G401 (cell line): ENCODE measurements around the gene AHRR. TPM values are rescaled to one million over a fixed set of nuclear protein-coding genes. Genes with fewer than 3 reads are reported as not detected.

ENCODE experiments used
- DNase-seq: peaks from one replicate; pipeline ENCODE4 v3.0.0-alpha.2; 2015; ENCODE audit warnings: low spot score
- in situ Hi-C: cut with HindIII; loops from 2 replicates; pipeline ENCODE4 v1.10.0; 2016; ENCODE audit warnings: low sequenced_read_pairs, mixed read lengths
- total RNA-seq: library from RNA; depleted of rRNA; stranded (reverse); fragments of >200 nt; shearing (Covaris generic); gene quantifications from 2 replicates; pipeline ENCODE4 v1.2.3, GENCODE V29; 2014

The AHRR gene
- total RNA-seq, 1 experiment from 2014 or later: 0.24 TPM

- peak; percentile 65 for DNase-seq
- in situ Hi-C loops: no loop called here
These were observed 121.1 kb downstream of the AHRR start, which contains the start of gene EXOC3 for GRCh38 chr5:442335-443238. Gene EXOC3 (plus strand): TSS chr5:443176. CDS start chr5:446206, 3,030 bp downstream.

GRCh38 chr5:443239-444151, 122.0 kb downstream of the AHRR start:
- in situ Hi-C loops: no loop called here
- peak; percentile 22 for DNase-seq

GRCh38 chr5:444226-444625, 122.7 kb downstream of the AHRR start:
- in situ Hi-C loops: no loop called here
- DNase-seq: no peak

DNA sequence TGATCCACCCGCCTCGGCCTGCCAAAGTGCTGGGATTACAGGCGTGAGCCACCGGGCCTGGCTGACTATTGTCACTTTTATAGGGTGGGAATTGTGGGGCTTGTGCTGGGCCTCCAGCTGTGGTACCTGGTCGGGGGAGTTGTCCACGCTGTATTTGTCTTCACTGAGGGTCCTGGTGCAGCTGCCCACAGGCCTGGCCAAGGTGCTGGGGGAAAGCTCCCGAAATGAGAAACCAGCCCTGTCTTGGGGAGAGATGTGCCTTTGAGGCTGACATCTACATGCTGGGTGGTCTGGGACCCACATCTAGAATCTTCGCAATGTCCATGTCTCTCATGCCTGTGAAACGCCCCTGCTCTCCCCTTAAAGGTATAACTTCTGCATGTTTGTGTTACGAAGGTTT, 124.1 kb downstream of the AHRR start:
- no peak for DNase-seq
- in situ Hi-C loops: no loop called here

GRCh38 chr5:446066-446882, 124.8 kb downstream of the AHRR start:
- no peak for DNase-seq
- in situ Hi-C loops: no loop called here

- in situ Hi-C loops: no loop called here
- peak; percentile 52 for DNase-seq
These were observed 125.4 kb downstream of the AHRR start for GRCh38 chr5:446883-447263.

- no peak for DNase-seq
- in situ Hi-C loops: no loop called here
These were observed 126.0 kb downstream of the AHRR start for GRCh38 chr5:447501-447900.

GRCh38 chr5:448061-448765, 126.7 kb downstream of the AHRR start:
- peak; percentile 6 for DNase-seq
- in situ Hi-C loops: no loop called here

- DNase-seq: peak; percentile 8
- in situ Hi-C loops: no loop called here
These were observed 127.2 kb downstream of the AHRR start for GRCh38 chr5:448766-449090.

DNA sequence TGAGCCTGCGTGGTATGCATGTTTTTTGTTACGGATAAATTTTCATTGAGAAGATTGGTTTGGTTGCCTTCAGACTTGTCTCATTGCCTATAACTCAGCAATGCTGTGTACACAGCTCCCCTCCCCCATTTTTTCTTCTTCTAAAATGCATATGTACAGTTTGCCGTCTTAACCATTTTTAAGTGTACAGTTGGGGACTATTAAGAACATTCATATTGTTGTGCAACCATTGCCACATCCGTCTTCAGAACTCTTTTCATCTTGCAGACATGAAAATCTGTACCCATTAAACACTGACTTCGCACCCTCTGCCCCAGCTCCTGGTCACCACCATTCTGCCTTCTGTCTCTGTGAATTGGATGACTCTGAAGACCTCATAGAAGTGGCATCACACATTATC, 127.6 kb downstream of the AHRR start:
- no peak for DNase-seq
- in situ Hi-C loops: no loop called here

- no peak for DNase-seq
- in situ Hi-C loops: no loop called here
These were observed 130.3 kb downstream of the AHRR start for GRCh38 chr5:451587-452458.

DNA sequence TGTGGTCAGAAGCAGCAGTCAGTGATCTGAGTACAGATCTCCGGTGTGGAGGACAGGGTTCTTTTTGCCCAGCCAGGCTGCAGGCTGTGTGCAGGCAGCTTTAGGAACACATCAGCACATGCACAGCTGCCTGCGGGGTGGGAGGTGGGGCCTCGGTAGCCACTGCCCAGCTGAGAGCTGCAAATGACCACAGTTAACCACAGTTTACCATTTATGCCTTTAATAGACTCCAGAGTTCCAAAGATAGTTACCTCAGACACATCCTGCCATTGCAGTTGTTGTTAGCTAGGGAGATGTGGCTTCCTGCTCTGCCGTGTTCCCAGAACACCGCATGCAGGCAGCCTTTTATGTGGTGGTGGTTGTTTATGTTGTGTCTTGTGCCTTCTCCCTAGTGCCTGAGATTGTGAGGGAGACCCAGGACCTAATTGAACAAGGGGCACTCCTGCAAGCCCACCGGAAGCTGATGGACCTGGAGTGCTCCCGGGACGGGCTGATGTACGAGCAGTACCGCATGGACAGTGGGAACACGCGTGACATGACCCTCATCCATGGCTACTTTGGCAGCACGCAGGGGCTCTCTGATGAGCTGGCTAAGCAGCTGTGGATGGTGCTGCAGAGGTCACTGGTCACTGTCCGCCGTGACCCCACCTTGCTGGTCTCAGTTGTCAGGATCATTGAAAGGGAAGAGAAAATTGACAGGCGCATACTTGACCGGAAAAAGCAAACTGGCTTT, 131.6 kb downstream of the AHRR start:
- in situ Hi-C loops: no loop called here
- DNase-seq: no peak

GRCh38 chr5:453725-454481, 132.4 kb downstream of the AHRR start:
- DNase-seq: no peak
- in situ Hi-C loops: no loop called here

- in situ Hi-C loops: no loop called here
These were observed 133.4 kb downstream of the AHRR start for GRCh38 chr5:454936-455335.

DNA sequence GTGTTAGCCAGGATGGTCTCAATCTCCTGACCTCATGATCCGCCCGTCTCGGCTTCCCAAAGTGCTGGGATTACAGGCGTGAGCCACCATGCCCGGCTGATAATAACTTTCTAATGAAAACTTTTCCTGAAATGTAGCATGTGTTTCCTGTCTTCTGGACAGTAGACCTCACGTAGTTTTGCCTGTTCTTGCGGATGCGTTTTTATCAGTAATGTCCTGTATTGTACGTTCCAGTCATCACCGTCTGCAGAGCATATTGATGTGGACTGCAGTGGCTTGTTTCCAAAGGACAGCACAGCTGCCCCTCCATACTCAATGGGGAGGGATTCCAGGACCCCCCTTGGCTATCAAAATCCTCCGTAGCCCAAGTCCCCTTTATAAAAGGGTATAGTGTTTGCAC, 134.3 kb downstream of the AHRR start:
- DNase-seq: no peak

More at GRCh38 chr5:454936-455335, 133.4 kb downstream of the AHRR start:
- DNase-seq: no peak

DNA sequence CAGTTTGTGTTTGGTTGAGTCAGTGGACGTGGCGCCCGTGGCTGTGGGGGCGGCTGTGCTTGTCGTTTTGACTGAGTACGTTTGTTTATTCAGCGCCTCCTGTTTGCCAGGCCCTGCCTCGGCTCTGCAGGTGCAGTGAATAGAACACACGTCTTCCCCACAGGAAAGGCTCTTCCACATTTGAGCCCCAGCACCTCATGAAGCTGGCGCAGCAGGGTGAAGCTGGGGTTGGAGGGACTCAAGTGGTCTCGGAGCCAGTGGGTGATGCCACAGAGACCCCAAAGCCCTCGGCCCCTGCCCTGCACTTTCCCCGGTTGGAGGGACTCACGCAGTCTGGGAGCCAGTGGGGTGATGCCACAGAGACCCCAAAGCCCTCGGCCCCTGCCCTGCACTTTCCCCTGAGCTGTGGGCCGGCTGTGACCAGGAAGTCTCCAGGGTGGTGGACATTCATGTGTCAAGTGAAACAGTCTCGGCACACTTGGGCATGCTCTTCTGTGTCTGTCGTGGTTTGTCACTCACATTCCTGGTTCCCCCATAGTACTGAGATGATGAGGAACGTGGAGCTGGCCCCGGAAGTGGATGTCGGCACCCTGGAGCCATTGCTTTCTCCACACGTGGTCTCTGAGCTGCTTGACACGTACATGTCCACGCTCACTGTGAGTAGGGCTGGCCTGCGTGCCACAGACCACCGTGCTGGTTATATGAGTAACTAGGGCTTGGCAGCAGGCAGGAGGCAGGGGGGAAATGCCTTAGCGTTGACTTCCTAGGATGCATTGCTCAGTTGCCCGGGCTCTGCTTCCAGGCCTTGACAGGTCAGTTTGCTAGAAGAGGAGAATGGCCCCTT, 135.1 kb downstream of the AHRR start:
- no peak for DNase-seq
- in situ Hi-C loops: no loop called here

More for the DNA sequence above, 134.3 kb downstream of the AHRR start:
- in situ Hi-C loops: no loop called here
